ENCODE results near the gene EID2B.

The EID2B gene

DNA sequence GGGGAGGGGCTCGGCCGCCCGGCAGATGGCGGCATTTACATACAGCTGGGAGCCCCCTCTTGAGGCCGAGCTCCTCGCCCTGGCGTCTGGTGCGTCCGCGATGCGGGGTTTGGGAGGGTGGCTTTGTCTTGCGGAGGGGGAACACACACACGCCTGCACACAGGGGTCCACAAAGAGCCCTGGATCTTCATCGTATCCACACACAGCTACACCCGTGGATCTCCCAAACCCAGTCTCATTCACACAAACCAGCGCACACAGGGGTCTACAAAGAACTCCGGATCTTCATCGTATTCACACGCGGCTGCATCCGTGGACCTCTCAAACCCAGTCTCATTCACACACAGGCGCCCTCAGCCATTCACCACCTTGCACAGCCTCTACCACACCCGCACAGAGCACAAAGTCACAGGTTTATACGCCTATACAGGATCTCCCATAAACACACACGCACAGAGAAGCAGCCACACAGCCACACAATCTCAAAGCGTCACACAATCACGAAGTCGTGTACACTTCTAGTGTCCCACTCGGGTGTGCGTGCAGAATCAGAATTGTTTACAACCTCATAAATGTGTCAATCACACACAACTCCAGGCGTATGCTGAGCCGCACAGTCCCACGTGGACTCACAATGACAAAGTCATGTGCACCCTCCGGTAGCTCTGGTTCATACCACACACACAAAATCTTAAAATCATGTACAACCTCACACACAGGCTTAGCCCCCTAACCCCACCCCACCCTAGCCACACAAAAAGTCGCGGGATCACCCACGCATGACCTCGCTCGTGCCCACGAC is 34.5 kb downstream of the EID2B start:
- Histone ChIP-seq H3K9me3 (ENCODE audit: control extremely low read depth in 1 of 5, control insufficient read depth in 4 of 5, insufficient read depth in 2 of 5, low read depth in 1 of 5, low read length in 4 of 5) (peaks cover 0 to 8% (median 0%) of the 10 kb centered on the region in 5 experiments), H3K4me3 (ENCODE audit: control insufficient read depth in 1 of 7, extremely low read depth in 1 of 7, insufficient read depth in 4 of 7, low read depth in 2 of 7, low read length in 6 of 7) (peak overlapping the region in 5 of 7 experiments; percentile 4 to 57 (median 47)), H3K27me3 (replicated peaks in 2 of 5; ENCODE audit: control insufficient read depth in 4 of 5, insufficient read depth in 5 of 5, low read length in 4 of 5) (peaks cover 0 to 67% (median 22%) of the 10 kb centered on the region in 5 experiments), H3K4me1 (ENCODE audit: control extremely low read depth in 1 of 4, control insufficient read depth in 4 of 4, insufficient read depth in 4 of 4, low read length in 3 of 4) (peaks cover 0 to 22% (median 17%) of the 10 kb centered on the region in 4 experiments), H3K27ac (ENCODE audit: insufficient read depth in 1 of 2, low read depth in 1 of 2, low read length in 2 of 2, poor library complexity in 1 of 2, severe bottlenecking in 2 of 2) (no peak overlapping the region), H3K36me3 (ENCODE audit: control insufficient read depth in 4 of 4, insufficient read depth in 4 of 4, low read length in 3 of 4) (no peaks in the 10 kb centered on the region)
- ChIA-PET CTCF (interaction anchor here (0.7 to 1.7 kb wide), 9 partner anchors 10 to 279 kb away, joined by 3 to 4 read pairs (median 3); no protein-coding TSS in a partner anchor), POLR2A (interaction anchor here (1.0 kb wide), 1 partner anchor 107 kb away, joined by 3 read pairs; the partner anchor contains the start of genes MED29 and PAF1)
- peak in 2 of 3 donors; percentile 51 to 64 for DNase-seq
- WGBS (ENCODE audit: insufficient coverage) = under 1% methylated on average over 22 of the region's 40 CpGs

DNA sequence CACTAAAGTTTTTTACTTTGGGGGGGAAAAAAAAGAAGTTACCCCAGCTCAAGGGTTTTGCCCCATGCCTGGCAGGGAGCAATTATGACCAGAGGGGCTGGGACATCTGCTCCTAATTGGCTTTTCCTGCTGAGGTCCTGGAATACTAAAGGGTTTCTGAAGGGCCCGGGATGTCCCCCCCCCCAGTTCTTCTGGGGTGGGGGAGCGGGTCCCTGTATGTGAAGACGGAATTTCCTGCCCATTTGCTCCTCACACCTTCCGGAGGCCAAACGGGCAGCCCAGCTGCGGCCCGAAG is 35.0 kb downstream of the EID2B start:
- ChIA-PET POLR2A (interaction anchor here (1.0 kb wide), 1 partner anchor 106 kb away, joined by 3 read pairs; the partner anchor contains the start of genes MED29 and PAF1), CTCF (interaction anchor here (0.7 to 1.7 kb wide), 9 partner anchors 10 to 279 kb away, joined by 3 to 4 read pairs (median 3); no protein-coding TSS in a partner anchor)
- H3K4me1 ChIP-seq (ENCODE audit: control extremely low read depth in 1 of 4, control insufficient read depth in 4 of 4, insufficient read depth in 4 of 4, low read length in 3 of 4) = peaks cover 0 to 20% (median 17%) of the 10 kb centered on the region in 4 experiments
- DNase-seq = no peak
- H3K27ac ChIP-seq (ENCODE audit: insufficient read depth in 1 of 2, low read depth in 1 of 2, low read length in 2 of 2, poor library complexity in 1 of 2, severe bottlenecking in 2 of 2) = no peak overlapping the region
- H3K4me3 ChIP-seq (ENCODE audit: control insufficient read depth in 1 of 7, extremely low read depth in 1 of 7, insufficient read depth in 4 of 7, low read depth in 2 of 7, low read length in 6 of 7) = peak overlapping the region in 5 of 7 experiments; percentile 4 to 57 (median 47)
- H3K36me3 ChIP-seq (ENCODE audit: control insufficient read depth in 4 of 4, insufficient read depth in 4 of 4, low read length in 3 of 4) = no peaks in the 10 kb centered on the region
- peaks cover 0 to 62% (median 22%) of the 10 kb centered on the region in 5 experiments for H3K27me3 ChIP-seq (replicated peaks in 2 of 5; ENCODE audit: control insufficient read depth in 4 of 5, insufficient read depth in 5 of 5, low read length in 4 of 5)
- WGBS (ENCODE audit: insufficient coverage) = 0% methylated on average over 2 of the region's 7 CpGs
- H3K9me3 ChIP-seq (ENCODE audit: control extremely low read depth in 1 of 5, control insufficient read depth in 4 of 5, insufficient read depth in 2 of 5, low read depth in 1 of 5, low read length in 4 of 5) = peaks cover 0 to 8% (median 0%) of the 10 kb centered on the region in 5 experiments

DNA sequence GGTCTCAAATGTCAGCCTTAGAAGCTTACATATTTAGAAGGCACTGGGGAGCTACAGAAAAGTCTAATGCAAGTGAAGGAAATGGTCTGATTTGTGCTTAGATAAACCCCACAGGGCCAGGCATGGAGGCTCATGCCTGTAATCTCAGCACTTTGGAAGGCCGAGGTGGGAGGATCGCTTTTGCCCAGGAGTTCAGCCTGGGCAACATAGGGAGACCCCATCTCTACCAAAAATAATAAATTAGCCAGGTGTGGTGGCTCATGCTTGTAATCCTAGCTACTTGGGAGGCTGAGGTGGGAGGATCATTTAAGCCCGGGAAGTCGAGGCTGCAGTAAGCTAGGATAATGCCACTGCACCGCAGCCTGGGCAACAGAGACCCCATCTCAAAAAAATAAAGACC is 36.6 kb downstream of the EID2B start:
- H3K9me3 ChIP-seq (ENCODE audit: control extremely low read depth in 1 of 5, control insufficient read depth in 4 of 5, insufficient read depth in 2 of 5, low read depth in 1 of 5, low read length in 4 of 5) = no peaks in the 10 kb centered on the region
- no CpG with 5 or more reads among the region's 5 CpGs for WGBS (ENCODE audit: insufficient coverage)
- H3K27me3 ChIP-seq (replicated peaks in 2 of 5; ENCODE audit: control insufficient read depth in 4 of 5, insufficient read depth in 5 of 5, low read length in 4 of 5) = peaks cover 0 to 49% (median 16%) of the 10 kb centered on the region in 5 experiments
- peaks cover 0 to 11% (median 2%) of the 10 kb centered on the region in 4 experiments for H3K36me3 ChIP-seq (ENCODE audit: control insufficient read depth in 4 of 4, insufficient read depth in 4 of 4, low read length in 3 of 4)
- no peak overlapping the region for H3K4me3 ChIP-seq (ENCODE audit: control insufficient read depth in 1 of 7, extremely low read depth in 1 of 7, insufficient read depth in 4 of 7, low read depth in 2 of 7, low read length in 6 of 7)
- DNase-seq = no peak
- H3K27ac ChIP-seq (ENCODE audit: insufficient read depth in 1 of 2, low read depth in 1 of 2, low read length in 2 of 2, poor library complexity in 1 of 2, severe bottlenecking in 2 of 2) = no peak overlapping the region
- POLR2A ChIA-PET = no interaction called here
- CTCF ChIA-PET = interaction anchor here (0.9 to 1.2 kb wide), 3 partner anchors 11 to 36 kb away, joined by 3 read pairs; partner anchors contain the start of gene EID2B
- H3K4me1 ChIP-seq (ENCODE audit: control extremely low read depth in 1 of 4, control insufficient read depth in 4 of 4, insufficient read depth in 4 of 4, low read length in 3 of 4) = peaks cover 0 to 20% (median 17%) of the 10 kb centered on the region in 4 experiments

DNA sequence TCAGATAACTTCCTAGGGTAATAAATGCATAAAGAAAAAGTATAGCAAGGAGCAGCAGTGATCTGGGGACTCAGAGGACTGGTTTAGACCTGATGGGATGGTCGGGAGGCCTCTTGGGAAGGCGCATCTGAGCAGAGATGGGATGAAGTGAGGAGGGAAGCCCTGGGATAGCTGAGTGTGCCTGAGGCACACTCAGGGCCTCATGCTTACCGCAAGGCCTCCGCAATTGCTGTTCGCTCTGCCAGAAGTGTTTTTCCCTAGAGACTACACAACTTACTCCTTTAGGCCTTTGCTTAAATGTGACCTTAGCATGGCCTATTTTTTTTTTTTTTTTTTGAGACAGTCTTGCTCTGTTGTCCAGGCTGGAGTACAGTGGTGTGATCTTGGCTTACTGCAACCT is 38.0 kb downstream of the EID2B start:
- POLR2A ChIA-PET = no interaction called here
- WGBS (ENCODE audit: insufficient coverage) = 97% methylated on average over 4 of the region's 5 CpGs
- Histone ChIP-seq H3K4me1 (ENCODE audit: control extremely low read depth in 1 of 4, control insufficient read depth in 4 of 4, insufficient read depth in 4 of 4, low read length in 3 of 4) (peaks cover 0 to 20% (median 17%) of the 10 kb centered on the region in 4 experiments), H3K27me3 (replicated peaks in 2 of 5; ENCODE audit: control insufficient read depth in 4 of 5, insufficient read depth in 5 of 5, low read length in 4 of 5) (peaks cover 0 to 35% (median 10%) of the 10 kb centered on the region in 5 experiments), H3K9me3 (ENCODE audit: control extremely low read depth in 1 of 5, control insufficient read depth in 4 of 5, insufficient read depth in 2 of 5, low read depth in 1 of 5, low read length in 4 of 5) (no peaks in the 10 kb centered on the region), H3K4me3 (ENCODE audit: control insufficient read depth in 1 of 7, extremely low read depth in 1 of 7, insufficient read depth in 4 of 7, low read depth in 2 of 7, low read length in 6 of 7) (no peak overlapping the region), H3K27ac (ENCODE audit: insufficient read depth in 1 of 2, low read depth in 1 of 2, low read length in 2 of 2, poor library complexity in 1 of 2, severe bottlenecking in 2 of 2) (no peak overlapping the region), H3K36me3 (ENCODE audit: control insufficient read depth in 4 of 4, insufficient read depth in 4 of 4, low read length in 3 of 4) (peaks cover 4 to 22% (median 9%) of the 10 kb centered on the region in 4 experiments)
- CTCF ChIA-PET = interaction anchor here (0.6 to 1.2 kb wide), 2 partner anchors 39 to 706 kb away, joined by 3 read pairs; no protein-coding TSS in a partner anchor
- DNase-seq = no peak

DNA sequence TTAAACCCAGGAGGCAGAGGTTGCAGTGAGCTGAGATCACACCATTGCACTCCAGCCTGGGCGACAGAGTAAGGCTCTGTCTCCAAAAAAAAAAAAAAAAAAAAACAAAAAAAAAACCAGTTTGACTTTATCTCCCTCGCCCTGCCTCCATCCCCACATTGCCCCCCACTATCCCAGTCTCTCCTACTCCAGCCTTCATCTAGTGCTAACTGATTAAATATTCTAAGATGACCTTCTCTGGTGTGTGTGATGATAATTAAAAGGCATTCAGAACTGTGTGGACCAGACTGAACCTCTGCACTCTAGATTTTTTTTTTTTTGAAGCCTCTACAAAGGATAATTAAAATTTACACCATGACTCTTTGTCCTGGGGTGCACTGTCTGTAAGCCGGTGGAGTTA is 39.9 kb downstream of the EID2B start:
- no peaks in the 10 kb centered on the region for H3K9me3 ChIP-seq (ENCODE audit: control extremely low read depth in 1 of 5, control insufficient read depth in 4 of 5, insufficient read depth in 2 of 5, low read depth in 1 of 5, low read length in 4 of 5)
- WGBS (ENCODE audit: insufficient coverage) = 100% methylated on average over 1 of the region's 3 CpGs
- H3K4me3 ChIP-seq (ENCODE audit: control insufficient read depth in 1 of 7, extremely low read depth in 1 of 7, insufficient read depth in 4 of 7, low read depth in 2 of 7, low read length in 6 of 7) = no peak overlapping the region
- H3K4me1 ChIP-seq (ENCODE audit: control extremely low read depth in 1 of 4, control insufficient read depth in 4 of 4, insufficient read depth in 4 of 4, low read length in 3 of 4) = peaks cover 0 to 4% (median 3%) of the 10 kb centered on the region in 4 experiments
- no peak overlapping the region for H3K27ac ChIP-seq (ENCODE audit: insufficient read depth in 1 of 2, low read depth in 1 of 2, low read length in 2 of 2, poor library complexity in 1 of 2, severe bottlenecking in 2 of 2)
- ChIA-PET CTCF (interaction anchor here (1.0 to 1.3 kb wide), 3 partner anchors 10 to 39 kb away, joined by 3 to 5 read pairs (median 4); partner anchors contain the start of gene EID2B), POLR2A (no interaction called here)
- no peak for DNase-seq
- peaks cover 0 to 17% (median 0%) of the 10 kb centered on the region in 5 experiments for H3K27me3 ChIP-seq (replicated peaks in 2 of 5; ENCODE audit: control insufficient read depth in 4 of 5, insufficient read depth in 5 of 5, low read length in 4 of 5)
- H3K36me3 ChIP-seq (ENCODE audit: control insufficient read depth in 4 of 4, insufficient read depth in 4 of 4, low read length in 3 of 4) = peaks cover 7 to 41% (median 26%) of the 10 kb centered on the region in 4 experiments

DNA sequence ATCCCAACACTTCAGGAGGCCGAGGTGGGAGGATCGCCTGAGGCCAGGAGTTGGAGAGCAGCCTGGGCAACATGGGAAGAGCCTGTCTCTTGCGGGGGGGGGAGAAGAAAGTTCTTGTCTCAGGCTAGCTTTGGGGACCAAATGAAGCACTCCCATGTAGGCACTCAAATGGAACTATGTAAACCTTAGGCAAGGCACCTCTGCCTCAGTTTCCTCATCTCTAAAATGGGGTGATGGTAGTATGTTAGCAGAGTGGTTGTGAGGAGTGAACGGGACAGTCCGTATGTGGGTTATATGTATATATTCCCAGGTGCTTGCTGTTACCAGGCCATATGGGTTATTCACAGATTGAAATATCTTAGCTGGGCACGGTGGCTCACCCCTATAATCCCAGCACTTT is 40.4 kb downstream of the EID2B start:
- H3K4me3 ChIP-seq (ENCODE audit: control insufficient read depth in 1 of 7, extremely low read depth in 1 of 7, insufficient read depth in 4 of 7, low read depth in 2 of 7, low read length in 6 of 7) = no peak overlapping the region
- CTCF ChIA-PET = interaction anchor here (0.9 to 1.3 kb wide), 4 partner anchors 11 to 40 kb away, joined by 3 to 5 read pairs (median 4); partner anchors contain the start of gene EID2B
- H3K4me1 ChIP-seq (ENCODE audit: control extremely low read depth in 1 of 4, control insufficient read depth in 4 of 4, insufficient read depth in 4 of 4, low read length in 3 of 4) = no peaks in the 10 kb centered on the region
- WGBS (ENCODE audit: insufficient coverage) = 95% methylated on average over 5 of the region's 6 CpGs
- H3K9me3 ChIP-seq (ENCODE audit: control extremely low read depth in 1 of 5, control insufficient read depth in 4 of 5, insufficient read depth in 2 of 5, low read depth in 1 of 5, low read length in 4 of 5) = no peaks in the 10 kb centered on the region
- POLR2A ChIA-PET = no interaction called here
- no peak for DNase-seq
- peaks cover 7 to 43% (median 27%) of the 10 kb centered on the region in 4 experiments for H3K36me3 ChIP-seq (ENCODE audit: control insufficient read depth in 4 of 4, insufficient read depth in 4 of 4, low read length in 3 of 4)
- H3K27ac ChIP-seq (ENCODE audit: insufficient read depth in 1 of 2, low read depth in 1 of 2, low read length in 2 of 2, poor library complexity in 1 of 2, severe bottlenecking in 2 of 2) = no peak overlapping the region
- peaks cover 0 to 11% (median 0%) of the 10 kb centered on the region in 5 experiments for H3K27me3 ChIP-seq (replicated peaks in 2 of 5; ENCODE audit: control insufficient read depth in 4 of 5, insufficient read depth in 5 of 5, low read length in 4 of 5)

DNA sequence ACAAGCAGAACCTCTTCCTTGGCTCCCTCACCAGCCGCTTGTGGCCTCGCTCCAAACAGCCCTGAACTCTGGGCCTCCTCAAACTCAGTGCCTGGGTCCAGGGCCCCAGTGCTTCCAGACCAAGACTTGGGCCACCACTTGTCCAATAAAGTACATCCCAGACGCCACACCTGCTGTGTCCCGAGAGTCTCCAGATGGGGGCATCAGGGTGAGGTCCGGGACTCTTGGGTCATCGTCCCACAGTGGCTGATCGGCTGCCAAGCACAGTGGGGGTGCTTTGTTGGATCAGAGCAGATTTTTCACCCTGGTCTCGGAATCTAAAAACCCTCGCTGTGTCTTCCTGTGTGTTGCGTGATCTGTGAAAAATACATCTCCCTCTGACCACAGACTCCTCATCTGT is 42.9 kb downstream of the EID2B start:
- no peak overlapping the region for H3K27ac ChIP-seq (ENCODE audit: insufficient read depth in 1 of 2, low read depth in 1 of 2, low read length in 2 of 2, poor library complexity in 1 of 2, severe bottlenecking in 2 of 2)
- H3K4me1 ChIP-seq (ENCODE audit: control extremely low read depth in 1 of 4, control insufficient read depth in 4 of 4, insufficient read depth in 4 of 4, low read length in 3 of 4) = no peaks in the 10 kb centered on the region
- peaks cover 7 to 65% (median 45%) of the 10 kb centered on the region in 4 experiments for H3K36me3 ChIP-seq (ENCODE audit: control insufficient read depth in 4 of 4, insufficient read depth in 4 of 4, low read length in 3 of 4)
- whole genome bisulfite sequencing (ENCODE audit: insufficient coverage) = 96% methylated on average over 9 of the region's 10 CpGs
- CTCF ChIA-PET = no interaction called here
- DNase-seq = no peak
- POLR2A ChIA-PET = no interaction called here
- no peaks in the 10 kb centered on the region for H3K27me3 ChIP-seq (replicated peaks in 2 of 5; ENCODE audit: control insufficient read depth in 4 of 5, insufficient read depth in 5 of 5, low read length in 4 of 5)
- H3K4me3 ChIP-seq (ENCODE audit: control insufficient read depth in 1 of 7, extremely low read depth in 1 of 7, insufficient read depth in 4 of 7, low read depth in 2 of 7, low read length in 6 of 7) = no peak overlapping the region
- no peaks in the 10 kb centered on the region for H3K9me3 ChIP-seq (ENCODE audit: control extremely low read depth in 1 of 5, control insufficient read depth in 4 of 5, insufficient read depth in 2 of 5, low read depth in 1 of 5, low read length in 4 of 5)

Data from common myeloid progenitor, CD34-positive (primary cell).